Erythroblast (primary cell): ENCODE measurements around the gene ALG9.

Source experiments
- GATA1 ChIP-seq: IDR thresholded peaks from 2 replicates; pipeline ENCODE4 v1.6.1; 2011; ENCODE audit warnings: low read depth, mild to moderate bottlenecking, control low read depth, low read length, moderate library complexity
- POLR2A ChIP-seq: IDR thresholded peaks from 2 replicates; pipeline ENCODE4 v1.6.1; 2011; ENCODE audit warnings: mild to moderate bottlenecking, low read length

- no peak for TF ChIP-seq POLR2A
- TF ChIP-seq GATA1 = no peak
These were observed 34.7 kb downstream of the ALG9 start for GRCh38 chr11:111836721-111837120.
